HepG2 (cell line): Measurements from ENCODE around the gene ZNF490. TPM values are rescaled to one million over a fixed set of nuclear protein-coding genes. Genes with fewer than 3 reads are reported as not detected.

ENCODE experiments used
- ATAC-seq: fragments of 200-7000 bp; cut with Tn5 transposase; 3 replicates; pipeline ENCODE4 v1.9.1; 2020; ENCODE audit warnings: mild to moderate bottlenecking, moderate library complexity
- BruUV-seq: library from RNA; stranded (reverse); fragments of 400-500 nt; replicated peaks from 2 replicates; lab custom pipeline; 2021; lab: Mats Ljungman, UMichigan
- CTCF ChIA-PET: fragments of 300-600 bp; formaldehyde crosslinking; extraction: SDS; loops from one replicate; lab custom pipeline; 2021; ENCODE audit warnings: low total read pairs, inconsistent platforms, low intra/inter-chr PET ratio; lab: Yijun Ruan, JAX
- POLR2A ChIA-PET: fragments of 350-600 bp; sonication (Branson Sonifier 250); formaldehyde crosslinking; loops from one replicate; lab custom pipeline; 2020; ENCODE audit warnings: antibody characterized with exemption, inconsistent platforms; lab: Yijun Ruan, JAX
- DNase-seq: peaks from one replicate; pipeline ENCODE4 v3.0.0-alpha.2; 2015; ENCODE audit warnings: low spot score
- FAIRE-seq: peaks from 3 replicates; lab custom pipeline; 2011; peaks lifted over from hg19 to GRCh38; lab: Jason Lieb, UNC
- H2AFZ ChIP-seq: one replicate; pipeline ENCODE4 v1.6.1; 2011; ENCODE audit warnings: low read length, inconsistent platforms
- H3K27ac ChIP-seq: fragments of 300-600 bp; 3 replicates; pipeline ENCODE4 v1.8.0; 2011; ENCODE audit warnings: mixed run types, mild to moderate bottlenecking, mixed read lengths, low read length, inconsistent platforms; ENCODE audit not compliant: insufficient read depth; ENCODE audit errors: extremely low read length
- H3K27me3 ChIP-seq, 2 experiments: fragments of 200-600 bp in 1 of 2; 2 replicates in 1 of 2; 3 replicates in 1 of 2; pipeline versions ENCODE4 v1.6.0 to v1.8.0; 2011; ENCODE audit warnings: low read length in 2 of 2, mild to moderate bottlenecking in 2 of 2, moderate library complexity in 2 of 2, inconsistent platforms in 1 of 2; ENCODE audit not compliant: insufficient read depth in 2 of 2, control insufficient read depth in 1 of 2
- H3K36me3 ChIP-seq, 2 experiments: fragments of 200-600 bp in 1 of 2; replicated peaks in 1 of 2; 2 replicates in 1 of 2; 3 replicates in 1 of 2; pipeline versions ENCODE4 v1.5.1 to v1.8.0; 2011; ENCODE audit warnings: low read length in 2 of 2, inconsistent platforms in 1 of 2; ENCODE audit not compliant: insufficient read depth in 2 of 2, control insufficient read depth in 1 of 2
- H3K4me1 ChIP-seq: 2 replicates; pipeline ENCODE4 v1.5.1; 2012; ENCODE audit warnings: low read length, inconsistent platforms; ENCODE audit not compliant: insufficient read depth
- H3K4me2 ChIP-seq: 2 replicates; pipeline ENCODE4 v1.6.0; 2011; ENCODE audit warnings: low read depth, low read length, inconsistent platforms
- H3K4me3 ChIP-seq, 3 experiments: fragments of 200-600 bp in 1 of 3; sonication (generic), shearing (Covaris generic) in 1 of 3; replicated peaks in 1 of 3; 2 replicates each; pipeline ENCODE4 v1.5.1; 2011 to 2016; ENCODE audit warnings: low read length in 3 of 3, inconsistent platforms in 2 of 3, low read depth in 2 of 3, mild to moderate bottlenecking in 2 of 3, control low read depth in 1 of 3, mixed read lengths in 1 of 3; ENCODE audit not compliant: insufficient read depth in 1 of 3
- H3K79me2 ChIP-seq: one replicate; pipeline ENCODE4 v1.6.1; 2011; ENCODE audit warnings: low read length, inconsistent platforms; ENCODE audit not compliant: insufficient read depth
- H3K9ac ChIP-seq: 2 replicates; pipeline ENCODE4 v1.6.0; 2011; ENCODE audit warnings: mild to moderate bottlenecking, low read depth, low read length, inconsistent platforms; ENCODE audit not compliant: insufficient read depth
- H3K9me3 ChIP-seq: 2 replicates; pipeline ENCODE4 v1.5.1; 2012; ENCODE audit warnings: mild to moderate bottlenecking, low read length
- H4K20me1 ChIP-seq: 2 replicates; pipeline ENCODE4 v1.6.0; 2011; ENCODE audit warnings: inconsistent platforms, mild to moderate bottlenecking, low read length, moderate library complexity; ENCODE audit not compliant: insufficient read depth
- DNMT1 ChIP-seq: sonication (generic); formaldehyde crosslinking; IDR thresholded peaks from 2 replicates; pipeline ENCODE4 v1.5.1; 2020; ENCODE audit warnings: mild to moderate bottlenecking, missing genetic modification reagents
- GMEB1 ChIP-seq: sonication (generic); formaldehyde crosslinking; IDR thresholded peaks from 2 replicates; pipeline ENCODE4 v1.5.1; 2020; ENCODE audit warnings: missing genetic modification reagents, mild to moderate bottlenecking, borderline replicate concordance
- REXO4 ChIP-seq: sonication (generic); formaldehyde crosslinking; IDR thresholded peaks from 2 replicates; pipeline ENCODE4 v1.8.0; 2022; ENCODE audit warnings: missing genetic modification reagents, mild to moderate bottlenecking, borderline replicate concordance
- TCF12 ChIP-seq, 2 experiments: fragments of 450-650 bp in 1 of 2; sonication (generic) in 1 of 2; formaldehyde crosslinking in 1 of 2; IDR thresholded peaks; 2 replicates each; pipeline versions ENCODE4 v1.6.1 to v1.8.0; 2017 to 2022; ENCODE audit warnings: antibody characterized with exemption in 1 of 2, mild to moderate bottlenecking in 1 of 2, missing genetic modification reagents in 1 of 2, moderate library complexity in 1 of 2
- ZNF230 ChIP-seq: sonication (generic); formaldehyde crosslinking; IDR thresholded peaks from 2 replicates; pipeline ENCODE4 v1.4.0; 2020; ENCODE audit warnings: mild to moderate bottlenecking, missing genetic modification reagents
- ZNF484 ChIP-seq: sonication (generic); formaldehyde crosslinking; IDR thresholded peaks from 2 replicates; pipeline ENCODE4 v1.5.1; 2020; ENCODE audit warnings: mild to moderate bottlenecking, low read depth, missing genetic modification reagents, borderline replicate concordance
- ZNF597 ChIP-seq: sonication (generic); formaldehyde crosslinking; IDR thresholded peaks from 2 replicates; pipeline ENCODE4 v1.5.0; 2020; ENCODE audit warnings: missing genetic modification reagents
- WGBS: methylation state at CpG from one replicate; pipeline ENCODE4 v1.1.6; 2017; ENCODE audit warnings: low lambda C conversion rate; 5-methylcytosine and 5-hydroxymethylcytosine counted together
- in situ Hi-C: cut with HindIII; loops from 2 replicates; pipeline ENCODE4 v1.10.0; 2017; ENCODE audit warnings: low pct_unique_long_range_greater_than_20kb; ENCODE audit not compliant: extremely low pct_ligation_motif_present
- intact Hi-C: fragments of 100-400 bp; cut with micrococcal nuclease; formaldehyde crosslinking; loops from one replicate; pipeline ENCODE4 v1.10.0; 2022; ENCODE audit not compliant: unreplicated experiment
- polyA plus RNA-seq, 8 experiments: library from polyadenylated mRNA; depleted of rRNA in 3 of 8; stranded (reverse) in 7 of 8; unstranded in 1 of 8; fragments of >200 nt; fragmentation: Illumina TruSeq in 4 of 8; extraction: Trizol in 4 of 8; gene quantifications; 2 replicates each; pipeline versions ENCODE4 v1.2.1 to v1.2.3, GENCODE V29; 2011 to 2016; ENCODE audit warnings: low read depth in 4 of 8, missing spikeins in 1 of 8, mixed read lengths in 1 of 8; ENCODE audit not compliant: insufficient read depth in 1 of 8
- total RNA-seq, 5 experiments: library from RNA; depleted of rRNA; stranded (reverse); fragments of >200 nt; fragmentation: Illumina TruSeq; extraction: Trizol; gene quantifications; 2 replicates each; pipeline ENCODE4 v1.2.3, GENCODE V29; 2016; ENCODE audit warnings: low read depth in 1 of 5

Gene ZNF490
- total and polyA plus RNA-seq, 2 of the 13 experiments (the other 11 are each of a cell fraction or from before 2014, with no cell fraction given) = 1.3 to 2.9 TPM

- no peaks in the 10 kb centered on the region for H3K9me3 ChIP-seq
- H3K27ac ChIP-seq = no peak overlapping the region
- no peak overlapping the region for H2AFZ ChIP-seq
- WGBS = 97% methylated on average over 10 of the region's 10 CpGs
- intact Hi-C loops = no loop called here
- H3K4me1 ChIP-seq = no peaks in the 10 kb centered on the region
- POLR2A ChIA-PET = interaction anchor here (0.7 kb wide), 1 partner anchor 241 kb away, joined by 3 read pairs; no protein-coding TSS in a partner anchor
- no peaks in the 10 kb centered on the region for H3K36me3 ChIP-seq
- in situ Hi-C loops = no loop called here
- no peak overlapping the region for H3K4me3 ChIP-seq
- no peaks in the 10 kb centered on the region for H3K79me2 ChIP-seq
- DNase-seq = no peak
- no peak for FAIRE-seq
- no peak for TF ChIP-seq GMEB1 (CRISPR knock-in tag)
- no peak for TF ChIP-seq ZNF484 (CRISPR knock-in tag)
- no peak for TF ChIP-seq ZNF230 (CRISPR knock-in tag)
- no peak for TF ChIP-seq ZNF597 (CRISPR knock-in tag)
- TF ChIP-seq REXO4 = no peak
- no peak for TF ChIP-seq DNMT1 (CRISPR knock-in tag)
- no peak for TF ChIP-seq TCF12 (IDR thresholded peaks at IDR 0.05)
- TF ChIP-seq TCF12 (CRISPR knock-in tag; IDR thresholded peaks at IDR 0.05) = no peak
- TF ChIP-seq, all 625 proteins: peak for 0
- H4K20me1 ChIP-seq = no peaks in the 10 kb centered on the region
- CTCF ChIA-PET = no interaction called here
- H3K4me2 ChIP-seq = no peak overlapping the region
- no peak for ATAC-seq
- H3K27me3 ChIP-seq = no peaks in the 10 kb centered on the region
- BruUV-seq = no TSS peak
- no peak overlapping the region for H3K9ac ChIP-seq
Measured at GRCh38 chr19:12649941-12650340, 39.3 kb upstream of the ZNF490 start.
